M059J (cell line): ENCODE results near the gene WBP1. TPM values are rescaled to one million over a fixed set of nuclear protein-coding genes. Genes with fewer than 3 reads are reported as not detected.
A peak's percentile ranks its signal among the peaks of the same experiment; 100 is the strongest.
"Not testable (repeated sequence)": the region's sequence is repeated elsewhere in the genome, so short reads cannot be mapped to it uniquely, and the experiment has no call there.

Experiments
- DNase-seq: peaks from one replicate; pipeline ENCODE4 v3.0.0-alpha.2; 2012; ENCODE audit warnings: low read depth
- total RNA-seq: library from RNA; depleted of rRNA; stranded (reverse); fragments of >200 nt; shearing (Covaris generic); gene quantifications from 2 replicates; pipeline ENCODE4 v1.2.3, GENCODE V29; 2014; rRNA removed

WBP1 gene
- 45.2 and 55.7 TPM in 2 replicates for total RNA-seq

- peak; percentile 100 for DNase-seq
Observed at GRCh38 chr2:74458132-74458937, at the start of gene WBP1. WBP1 (plus strand) TSS chr2:74458438; CDS start chr2:74458603, 165 bp downstream.

GRCh38 chr2:74413001-74413698 is 45.1 kb upstream of the WBP1 start:
- DNase-seq: no peak

- DNase-seq: no peak
Observed at GRCh38 chr2:74414441-74414840, 43.8 kb upstream of the WBP1 start.

GRCh38 chr2:74414881-74415761 is 43.1 kb upstream of the WBP1 start:
- peak; percentile 27 for DNase-seq

DNA sequence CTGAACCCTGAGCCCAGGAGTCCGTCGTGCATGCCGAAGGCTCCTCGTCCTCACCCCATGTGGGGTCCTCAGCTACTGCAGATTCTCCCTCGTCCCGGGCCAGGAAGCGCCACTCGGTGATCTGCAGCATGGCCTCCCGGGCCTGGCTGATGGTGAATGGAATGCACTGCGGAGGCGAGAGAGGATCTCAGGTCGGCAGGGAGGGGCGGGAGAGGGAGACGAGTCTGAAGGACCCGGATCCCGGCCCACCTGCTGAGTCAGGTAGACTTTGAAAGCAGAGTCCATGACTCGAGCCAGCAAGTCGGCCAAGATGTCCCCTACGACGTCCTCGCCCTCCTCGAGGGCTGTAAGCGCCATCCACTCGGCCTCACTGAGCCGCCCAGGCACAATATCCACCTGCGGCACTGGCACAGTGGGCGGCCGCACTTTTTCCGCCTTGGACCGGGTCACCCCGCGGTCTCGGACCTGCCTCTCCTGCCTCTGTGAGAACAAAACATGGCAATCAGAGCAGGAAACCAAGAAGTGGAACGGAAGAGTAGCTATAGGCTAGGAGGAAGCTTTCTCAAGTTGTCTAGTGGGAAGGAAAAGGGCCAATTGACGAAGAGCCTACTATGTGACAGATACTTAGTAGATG is 42.4 kb upstream of the WBP1 start:
- DNase-seq: no peak

GRCh38 chr2:74416778-74417177 is 41.5 kb upstream of the WBP1 start:
- no peak for DNase-seq

GRCh38 chr2:74417197-74417596 is 41.0 kb upstream of the WBP1 start:
- no peak for DNase-seq

DNA sequence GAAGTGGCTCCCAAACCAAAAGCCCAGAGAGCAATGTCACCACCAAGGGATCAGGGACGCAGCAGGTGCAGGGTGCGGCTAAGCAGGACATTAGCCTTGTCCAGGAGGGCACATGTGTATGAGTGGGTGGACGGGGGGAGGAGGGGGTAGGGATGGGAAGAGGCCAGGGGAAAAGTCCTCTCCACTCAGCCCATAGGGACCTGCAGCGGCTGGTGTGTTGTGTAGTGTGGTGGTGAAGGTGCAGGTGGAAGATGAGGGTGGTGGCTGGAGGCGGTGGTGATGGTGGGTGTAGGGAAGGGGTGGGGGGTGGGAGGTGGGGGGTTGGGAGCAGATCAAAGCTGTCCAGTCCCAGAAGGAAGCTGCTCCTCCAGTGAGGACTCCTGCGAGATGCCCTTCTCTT is 40.5 kb upstream of the WBP1 start:
- no peak for DNase-seq

GRCh38 chr2:74418312-74418711 is 39.9 kb upstream of the WBP1 start:
- DNase-seq: no peak

- DNase-seq: no peak
Observed at GRCh38 chr2:74419345-74419744, 38.9 kb upstream of the WBP1 start.

GRCh38 chr2:74420006-74420405 is 38.2 kb upstream of the WBP1 start:
- no peak for DNase-seq

DNA sequence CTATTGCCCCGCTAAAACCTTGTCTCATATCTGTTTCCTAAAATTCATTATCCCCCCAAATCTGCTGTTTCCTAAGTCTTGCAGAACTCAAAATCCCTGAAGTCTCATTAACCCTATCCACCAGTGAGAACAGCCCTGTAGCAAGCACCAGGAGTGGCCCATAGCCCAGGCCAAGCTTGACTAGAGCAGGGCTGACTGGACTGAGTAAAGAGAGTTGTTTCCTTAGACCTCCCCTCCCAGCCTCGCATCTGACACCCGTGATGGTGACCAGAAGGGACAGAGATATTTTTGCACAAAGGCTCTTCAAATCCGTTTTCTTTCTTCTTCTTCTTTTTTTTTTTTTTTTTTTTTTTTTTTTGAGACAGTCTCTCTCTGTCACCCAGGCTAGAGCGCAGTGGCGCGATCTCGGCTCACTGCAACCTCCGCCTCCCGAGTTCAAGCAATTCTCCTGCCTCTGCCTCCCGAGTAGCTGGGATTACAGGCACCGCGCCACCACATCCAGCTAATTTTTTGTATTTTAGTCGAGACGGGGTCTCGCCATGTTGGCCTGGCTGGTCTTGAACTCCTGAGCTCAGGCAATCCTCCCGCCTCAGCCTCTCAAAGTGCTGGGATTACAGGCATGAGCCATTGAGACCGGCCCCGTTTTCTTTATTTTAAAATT is 37.7 kb upstream of the WBP1 start:
- not testable (repeated sequence) for DNase-seq

GRCh38 chr2:74421221-74421870 is 36.9 kb upstream of the WBP1 start, which contains the start of the genes C2orf81 and WDR54:
C2orf81 (minus strand) TSS chr2:74421619; CDS start chr2:74421560, 59 bp downstream.
WDR54 (plus strand) TSS chr2:74421730; CDS start chr2:74422154, 424 bp downstream.
- peak; percentile 90 for DNase-seq

DNA sequence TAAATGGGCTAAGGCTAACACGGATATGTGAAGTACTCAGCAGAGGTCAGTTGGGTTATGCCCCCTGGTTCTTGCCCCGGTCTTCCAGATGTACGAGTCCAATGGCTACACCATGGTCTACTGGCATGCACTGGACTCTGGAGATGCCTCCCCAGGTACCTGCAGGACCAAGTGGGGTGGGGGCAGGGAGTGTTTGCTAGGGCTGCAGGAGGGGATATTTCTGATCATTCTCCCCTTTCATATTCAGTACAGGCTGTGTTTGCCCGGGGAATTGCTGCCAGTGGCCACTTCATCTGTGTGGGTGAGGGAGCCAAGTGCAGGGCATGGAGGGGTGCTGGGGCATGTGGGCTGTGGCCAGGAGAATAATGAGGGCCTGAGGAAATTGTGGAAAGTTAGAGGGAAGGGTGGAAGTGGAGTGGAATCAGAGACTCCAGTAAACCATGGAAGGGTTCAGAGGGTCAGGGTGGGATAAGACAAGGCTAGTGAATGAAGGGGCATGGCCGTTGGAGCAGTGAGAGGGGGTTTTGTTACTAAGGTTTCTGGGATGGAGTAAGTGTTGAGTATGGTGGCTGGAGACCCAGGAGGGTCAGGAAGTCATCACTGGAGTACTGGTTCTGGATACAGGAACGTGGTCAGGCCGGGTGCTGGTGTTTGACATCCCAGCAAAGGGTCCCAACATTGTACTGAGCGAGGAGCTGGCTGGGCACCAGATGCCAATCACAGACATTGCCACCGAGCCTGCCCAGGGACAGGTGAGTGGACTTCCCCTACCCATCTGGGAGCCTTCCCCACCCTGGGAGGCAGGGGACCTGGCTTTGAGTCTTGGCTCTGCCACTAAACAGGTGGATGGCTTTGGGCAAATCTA is 34.8 kb upstream of the WBP1 start:
- DNase-seq: no peak

- peak; percentile 23 for DNase-seq
Observed at GRCh38 chr2:74424139-74424992, 33.9 kb upstream of the WBP1 start.

DNA sequence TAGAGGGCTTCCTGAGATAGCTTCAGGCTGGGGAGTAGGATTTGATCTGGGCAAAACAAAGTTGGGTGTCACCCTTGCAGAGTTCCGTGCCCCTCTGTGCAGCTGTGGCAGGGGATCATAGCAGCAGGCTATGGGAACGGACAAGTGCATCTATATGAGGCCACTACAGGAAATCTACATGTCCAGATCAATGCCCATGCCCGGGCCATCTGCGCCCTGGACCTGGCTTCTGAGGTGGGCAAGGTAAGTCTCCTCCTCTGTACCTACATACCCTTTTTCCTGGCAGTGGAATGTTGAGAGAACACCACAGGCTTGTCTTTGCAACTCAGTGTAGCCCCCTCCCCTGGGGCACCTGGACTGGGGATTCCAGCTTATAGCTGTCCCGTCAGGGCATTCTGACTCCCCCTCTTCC is 33.2 kb upstream of the WBP1 start:
- DNase-seq: no peak

DNA sequence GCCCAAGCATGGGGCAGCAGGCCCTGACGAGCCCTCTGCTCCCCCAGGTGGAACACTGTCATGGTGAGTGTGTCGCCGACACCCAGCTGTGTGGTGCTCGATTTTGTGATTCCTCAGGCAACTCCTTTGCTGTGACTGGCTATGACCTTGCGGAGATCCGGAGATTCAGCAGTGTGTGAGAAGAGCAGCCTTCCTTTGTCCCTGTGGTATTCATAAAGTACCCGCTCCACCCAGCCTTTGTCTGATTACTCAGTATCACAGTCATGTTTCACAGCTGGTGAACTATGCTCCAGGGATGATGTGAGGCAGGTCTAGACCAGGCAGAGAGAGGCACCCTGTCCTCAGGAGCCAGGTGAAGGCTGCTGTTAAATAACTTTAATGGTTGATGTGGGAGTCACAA is 32.7 kb upstream of the WBP1 start:
- DNase-seq: no peak

DNA sequence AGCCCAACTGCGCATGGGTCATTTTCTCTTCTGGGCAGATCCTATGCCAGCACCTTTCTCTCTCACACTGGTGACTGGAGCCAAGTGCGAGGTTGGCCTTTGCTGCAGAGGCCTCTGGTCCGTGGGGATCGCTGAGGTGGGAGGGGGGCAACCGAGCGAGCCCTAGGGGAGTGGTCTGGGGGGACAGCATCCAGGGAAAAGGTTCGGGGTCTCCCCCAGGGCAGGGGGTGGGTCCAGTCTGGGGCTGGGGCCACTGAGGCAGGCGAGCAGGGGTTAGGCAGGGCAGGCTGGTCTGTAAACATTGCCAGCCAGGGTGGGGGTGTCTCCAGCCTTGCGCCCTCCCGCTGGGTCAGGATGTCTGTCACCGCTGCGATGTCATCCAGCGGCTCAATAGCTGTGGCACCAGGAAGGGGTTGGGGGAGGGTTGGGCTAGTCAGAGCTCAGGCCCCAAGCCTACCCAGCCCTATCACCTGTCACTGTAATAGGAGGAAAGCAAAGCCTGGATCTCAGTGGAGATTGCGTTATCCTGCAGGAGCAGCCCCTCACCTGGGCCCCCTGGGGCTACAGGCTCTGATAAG is 32.0 kb upstream of the WBP1 start:
- no peak for DNase-seq
